HG03575 (cell line): ENCODE results near the gene B3GNT7.

Source experiments
- ATAC-seq: cut with Tn5 transposase; IDR thresholded peaks from one replicate; pipeline ENCODE4 v1.9.1; 2021; ENCODE audit not compliant: unreplicated experiment, insufficient number of reproducible peaks, low FRiP score; ENCODE audit errors: extremely low read depth

B3GNT7 gene

DNA sequence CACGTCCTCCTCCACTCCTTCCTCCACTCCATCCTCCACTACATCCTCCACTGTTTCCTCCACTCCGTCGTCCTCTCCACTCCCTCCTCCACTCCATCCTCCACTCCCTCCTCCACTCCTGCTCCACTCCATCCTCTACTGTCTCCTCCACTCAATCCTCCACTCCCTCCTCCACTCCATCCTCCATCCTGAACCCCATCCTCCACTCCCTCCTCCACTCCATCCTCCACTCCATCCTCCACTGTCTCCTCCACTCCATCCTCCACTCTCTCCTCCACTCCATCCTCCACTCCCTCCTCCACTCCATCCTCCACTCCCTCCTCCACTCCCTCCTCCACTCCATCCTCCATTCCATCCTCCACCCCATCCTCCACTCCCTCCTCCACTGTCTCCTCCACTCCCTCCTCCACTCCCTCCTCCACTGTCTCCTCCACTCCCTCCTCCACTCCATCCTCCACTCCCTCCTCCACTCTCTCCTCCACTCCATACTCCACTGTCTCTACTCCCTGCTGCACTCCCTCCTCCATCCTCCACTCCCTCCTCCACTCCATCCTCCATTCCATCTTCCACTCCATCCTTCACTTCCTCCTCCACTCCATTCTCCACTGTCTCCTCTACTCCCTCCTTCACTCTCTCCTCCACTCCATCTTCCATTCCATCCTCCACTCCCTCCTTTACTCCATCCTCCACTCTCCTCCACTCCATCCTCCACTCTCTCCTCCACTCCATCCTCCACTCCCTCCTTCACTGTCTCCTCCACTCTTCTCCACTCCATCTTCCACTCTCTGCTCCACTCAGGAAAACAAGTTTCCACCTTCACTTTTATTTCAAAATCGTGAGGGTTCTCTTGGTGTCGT, 14.3 kb upstream of the B3GNT7 start:
- ATAC-seq, result no peak

DNA sequence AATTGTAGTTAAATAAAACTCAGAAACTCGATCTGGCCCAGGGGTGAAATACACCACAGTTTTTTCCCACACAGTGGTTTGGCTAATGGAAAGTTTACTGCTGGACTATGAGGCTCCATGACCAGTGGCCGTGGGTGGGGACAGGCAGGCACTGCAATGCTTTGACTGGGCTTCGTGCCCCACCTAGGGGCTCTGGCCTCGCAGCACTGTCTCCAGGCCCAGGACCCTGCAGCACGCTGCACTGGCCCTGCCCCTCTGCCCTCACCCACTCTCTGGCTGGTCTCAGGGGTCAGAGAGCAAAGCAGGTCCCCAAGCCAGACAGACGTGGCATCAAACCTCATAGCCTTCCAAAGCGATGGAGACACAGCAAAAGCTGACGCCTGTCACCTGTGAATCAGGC, 13.4 kb upstream of the B3GNT7 start:
- no peak for ATAC-seq

DNA sequence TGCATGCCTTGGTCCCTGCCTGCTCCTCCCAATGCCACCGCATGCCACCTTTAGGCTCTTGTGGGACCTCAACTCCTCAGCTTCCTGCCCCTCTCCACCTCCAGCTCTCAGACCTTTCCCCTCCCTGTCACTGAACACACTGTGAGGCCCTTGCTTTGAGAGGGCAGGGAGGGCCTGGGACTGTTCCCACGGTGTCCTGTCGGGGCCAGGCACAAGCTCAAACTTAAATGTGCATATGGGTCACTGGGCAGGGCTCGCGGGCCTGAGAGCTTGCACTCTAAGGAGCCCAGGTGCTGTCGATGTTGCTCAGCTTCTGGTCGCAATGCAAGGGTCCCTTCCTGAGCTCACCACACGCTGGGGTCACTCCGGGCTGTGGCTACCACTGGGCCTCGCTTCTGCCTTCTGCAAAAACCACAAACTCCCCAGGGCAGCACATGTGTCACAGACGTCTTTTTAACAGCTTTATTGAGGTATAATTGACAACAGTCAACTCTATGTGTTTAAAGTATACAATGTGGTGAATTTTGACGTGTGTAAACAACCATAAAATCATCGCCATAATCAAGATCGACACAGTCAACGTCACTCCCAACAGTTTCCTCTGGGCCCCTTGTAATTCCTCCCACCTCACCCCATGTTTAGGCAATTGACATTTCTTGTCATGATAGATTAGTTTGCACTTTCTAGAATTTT, 11.9 kb upstream of the B3GNT7 start:
- no peak for ATAC-seq

DNA sequence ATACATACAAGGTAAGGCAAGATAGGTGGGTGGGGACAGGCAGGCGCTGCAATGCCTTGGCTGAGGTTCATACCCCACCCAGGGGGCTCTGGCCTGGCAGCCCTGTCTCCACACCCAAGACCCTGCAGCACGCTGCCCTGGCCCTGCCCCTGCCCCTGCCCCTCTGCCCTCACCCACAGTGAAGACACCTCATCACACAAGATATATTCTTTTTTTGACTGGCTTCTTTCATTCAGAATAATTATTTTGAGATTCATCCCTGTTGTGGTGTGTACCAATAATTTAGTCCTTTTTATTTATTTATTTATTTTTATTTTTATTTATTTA, 11.4 kb upstream of the B3GNT7 start:
- ATAC-seq, result no peak

DNA sequence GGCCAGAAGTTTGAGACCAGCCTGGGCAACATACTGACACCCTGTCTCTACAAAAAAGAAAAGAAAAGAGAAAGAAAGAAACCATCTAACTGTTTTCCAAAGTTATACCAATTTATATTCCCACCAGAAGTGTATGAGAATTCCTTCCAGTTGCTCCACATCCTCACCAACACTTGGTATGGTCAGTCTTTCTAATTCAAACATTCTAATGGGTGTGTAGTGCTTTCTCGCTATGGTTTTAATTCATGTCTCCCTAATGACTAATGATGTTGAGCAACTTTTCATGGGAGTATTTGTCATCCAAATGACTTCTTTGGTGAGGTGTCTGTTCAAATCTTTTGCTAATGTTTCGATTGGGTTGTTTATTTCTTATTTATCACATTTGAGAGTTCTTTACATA, 10.5 kb upstream of the B3GNT7 start:
- ATAC-seq, result no peak

DNA sequence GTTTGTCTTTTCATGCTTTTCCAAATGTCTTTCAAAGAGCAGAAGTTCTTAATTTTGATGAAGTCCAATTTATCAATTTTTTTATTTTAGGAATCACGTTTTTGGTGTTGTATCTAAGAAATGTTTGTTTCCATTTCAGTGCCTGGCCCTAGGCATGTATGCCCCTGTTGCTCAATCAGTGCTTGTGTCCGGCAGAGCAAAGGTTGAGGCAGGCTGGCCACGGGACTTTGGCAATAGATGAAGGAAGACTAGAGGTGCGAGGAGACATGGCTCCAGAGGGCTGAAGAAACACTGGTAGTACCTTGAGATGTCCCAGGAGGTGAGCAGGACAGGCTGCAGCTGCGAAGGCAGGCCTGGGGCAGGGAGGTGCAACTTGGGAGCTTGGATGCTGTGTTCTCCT, 10.1 kb upstream of the B3GNT7 start:
- ATAC-seq, result no peak

DNA sequence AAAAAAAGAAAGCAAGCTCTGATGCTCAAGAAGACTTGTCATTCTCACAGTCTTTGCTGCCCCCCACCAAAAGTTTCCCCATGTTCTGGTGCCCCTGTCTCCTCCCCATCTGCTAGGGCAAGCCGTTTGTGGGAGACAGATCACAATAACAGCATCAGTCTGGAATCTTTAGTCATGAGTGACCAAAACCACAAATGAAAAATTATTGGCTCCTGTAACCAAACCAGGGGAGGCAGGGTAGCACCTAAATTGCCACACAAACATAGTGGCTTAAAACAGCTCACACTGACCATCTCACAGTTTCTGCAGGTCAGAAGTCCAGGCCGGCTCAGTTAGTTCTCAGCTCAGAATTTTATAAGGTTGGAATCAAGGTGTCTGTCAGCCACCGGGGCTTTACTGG, 9.1 kb upstream of the B3GNT7 start:
- no peak for ATAC-seq

DNA sequence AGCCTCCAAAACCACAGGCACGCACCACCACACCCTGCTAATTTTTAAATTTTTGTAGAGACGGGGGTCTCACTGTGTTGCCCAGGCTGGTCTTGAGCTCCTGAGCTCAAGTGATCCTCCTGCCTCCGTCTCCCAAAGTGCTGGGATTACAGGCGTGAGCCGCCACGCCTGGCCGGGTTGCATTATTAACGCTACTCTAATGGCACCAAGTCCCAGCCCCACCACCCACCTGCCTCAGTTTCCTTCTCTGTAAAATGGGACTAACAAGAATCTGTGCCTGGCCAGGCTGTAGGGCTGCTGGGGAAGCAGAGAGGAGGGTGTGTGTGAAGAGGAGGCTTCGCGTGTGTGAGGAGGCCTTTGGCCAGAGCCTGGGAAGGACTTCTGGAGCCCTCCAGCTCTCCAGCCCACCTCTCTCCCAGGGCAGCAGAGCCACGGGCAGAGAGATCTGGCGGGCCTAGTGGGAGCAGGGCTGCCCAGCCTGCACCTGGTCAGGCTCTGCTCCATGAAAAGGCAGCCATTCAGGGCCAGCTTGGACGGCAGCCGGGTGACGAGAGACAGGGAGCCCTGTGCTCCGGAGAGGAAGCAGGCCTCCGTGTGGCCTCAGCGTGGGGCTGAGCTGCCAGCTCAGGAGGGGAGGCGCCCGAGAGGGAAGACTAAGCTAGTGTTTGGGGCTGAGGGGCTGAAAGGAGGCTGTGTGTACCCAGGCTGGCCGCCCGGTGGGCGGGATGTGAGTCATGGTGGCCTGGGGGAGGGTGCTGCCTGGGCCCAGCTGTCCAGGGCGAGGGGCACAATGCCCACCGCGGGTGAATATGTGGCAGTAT, 7.4 kb upstream of the B3GNT7 start:
- ATAC-seq, result no peak

DNA sequence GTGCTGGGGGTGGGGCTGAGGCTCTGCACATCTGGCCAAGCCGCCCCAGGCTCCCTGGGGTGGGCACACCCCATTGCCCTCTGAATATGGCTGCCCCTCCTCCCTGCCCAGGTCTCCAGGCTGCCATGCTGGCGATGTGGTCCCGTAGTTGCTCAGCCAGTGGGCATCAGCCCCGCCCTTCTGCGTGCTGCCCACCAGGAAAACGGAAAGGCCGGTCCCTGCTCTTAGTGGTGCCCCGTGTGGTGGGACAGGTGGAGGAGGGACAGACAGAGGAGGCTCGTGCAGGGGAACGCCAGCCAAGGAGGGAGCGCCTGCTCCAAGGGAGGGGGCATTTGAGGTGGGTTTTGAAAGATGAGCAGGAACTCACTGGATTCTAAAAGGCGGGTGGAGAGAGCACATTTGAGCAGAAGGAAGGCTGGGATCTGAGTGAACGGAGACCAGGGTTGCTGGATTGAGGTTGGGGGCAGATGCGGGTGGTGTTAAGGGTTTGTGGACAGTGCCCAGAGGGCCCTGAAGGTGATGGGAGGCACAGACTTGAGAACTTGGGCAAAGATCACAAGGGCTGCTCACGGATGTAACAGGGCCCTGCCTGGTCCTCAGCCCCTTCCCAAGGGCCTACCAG, 6.7 kb upstream of the B3GNT7 start:
- ATAC-seq, result no peak

DNA sequence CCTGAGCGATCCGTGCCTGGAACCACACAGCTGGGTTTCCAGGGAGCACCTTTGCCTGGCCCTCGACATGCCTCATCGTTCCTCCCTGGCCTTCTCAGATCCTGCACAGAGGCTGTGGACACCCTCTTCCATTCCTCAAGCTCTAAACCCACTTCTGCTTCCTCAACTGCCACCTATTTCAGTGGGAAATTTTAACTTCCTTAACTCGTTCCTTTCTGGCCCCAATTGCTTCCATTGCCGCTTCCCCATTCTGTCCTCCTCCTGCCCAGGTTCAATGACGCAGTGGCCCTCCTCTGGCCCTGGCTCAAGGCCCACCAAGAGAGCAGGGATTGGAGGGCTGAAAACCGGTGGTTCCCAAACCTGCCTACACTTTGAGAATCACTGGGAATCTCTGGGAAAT, 4.8 kb upstream of the B3GNT7 start:
- no peak for ATAC-seq

DNA sequence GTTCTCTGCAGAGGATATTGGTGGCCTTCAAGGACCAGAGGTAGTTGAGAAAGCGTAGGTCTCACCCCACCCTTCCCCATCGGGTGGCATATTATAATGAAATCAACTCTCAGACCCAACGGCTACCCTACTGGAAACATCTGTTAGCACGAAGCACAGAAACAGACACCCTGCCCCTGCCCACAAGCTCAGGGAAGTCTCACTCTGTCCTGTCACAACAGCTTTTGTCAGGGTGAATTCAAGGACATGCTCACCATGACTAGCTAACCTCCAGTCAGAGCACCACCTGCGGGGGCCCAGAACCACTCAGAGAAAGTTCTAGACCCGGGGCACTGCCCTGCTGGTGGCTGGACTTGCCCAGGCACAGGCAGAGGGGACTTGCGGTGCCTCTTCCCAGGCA, 3.5 kb upstream of the B3GNT7 start:
- no peak for ATAC-seq

DNA sequence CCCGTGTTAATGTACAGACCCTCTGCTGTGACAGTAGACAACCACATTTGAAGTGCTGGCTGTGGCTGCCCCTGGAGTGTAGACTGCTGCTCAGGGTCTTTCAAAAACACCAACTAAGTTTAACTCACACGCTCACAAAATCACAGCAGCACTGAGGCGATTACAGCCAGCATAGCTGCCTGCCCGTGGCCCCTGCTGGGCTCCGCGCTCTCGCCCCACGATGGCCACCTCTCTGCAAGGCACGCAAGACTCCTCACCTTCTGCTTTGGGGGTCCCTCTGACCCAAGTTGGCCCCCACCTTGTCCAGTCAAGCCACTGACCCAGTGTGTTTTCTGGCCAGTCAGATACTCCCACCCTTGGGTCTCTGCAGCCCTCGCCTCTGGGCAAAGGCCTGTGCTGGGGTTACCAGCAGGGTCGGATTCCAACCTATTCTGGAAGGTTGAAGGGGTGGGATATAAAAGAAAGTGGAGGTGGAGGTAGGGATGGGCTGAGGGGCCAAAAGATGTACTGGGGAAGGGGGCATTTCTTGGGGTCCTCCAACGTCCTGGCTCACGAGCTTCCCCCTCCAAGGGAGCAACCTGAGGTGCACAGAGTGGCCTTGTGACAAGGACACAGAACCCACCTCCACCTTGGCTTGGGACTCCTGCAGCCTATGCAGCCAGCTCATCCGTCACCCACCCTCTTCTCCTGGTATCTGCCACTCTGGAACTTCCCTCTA, 2.9 kb upstream of the B3GNT7 start:
- ATAC-seq, result no peak

DNA sequence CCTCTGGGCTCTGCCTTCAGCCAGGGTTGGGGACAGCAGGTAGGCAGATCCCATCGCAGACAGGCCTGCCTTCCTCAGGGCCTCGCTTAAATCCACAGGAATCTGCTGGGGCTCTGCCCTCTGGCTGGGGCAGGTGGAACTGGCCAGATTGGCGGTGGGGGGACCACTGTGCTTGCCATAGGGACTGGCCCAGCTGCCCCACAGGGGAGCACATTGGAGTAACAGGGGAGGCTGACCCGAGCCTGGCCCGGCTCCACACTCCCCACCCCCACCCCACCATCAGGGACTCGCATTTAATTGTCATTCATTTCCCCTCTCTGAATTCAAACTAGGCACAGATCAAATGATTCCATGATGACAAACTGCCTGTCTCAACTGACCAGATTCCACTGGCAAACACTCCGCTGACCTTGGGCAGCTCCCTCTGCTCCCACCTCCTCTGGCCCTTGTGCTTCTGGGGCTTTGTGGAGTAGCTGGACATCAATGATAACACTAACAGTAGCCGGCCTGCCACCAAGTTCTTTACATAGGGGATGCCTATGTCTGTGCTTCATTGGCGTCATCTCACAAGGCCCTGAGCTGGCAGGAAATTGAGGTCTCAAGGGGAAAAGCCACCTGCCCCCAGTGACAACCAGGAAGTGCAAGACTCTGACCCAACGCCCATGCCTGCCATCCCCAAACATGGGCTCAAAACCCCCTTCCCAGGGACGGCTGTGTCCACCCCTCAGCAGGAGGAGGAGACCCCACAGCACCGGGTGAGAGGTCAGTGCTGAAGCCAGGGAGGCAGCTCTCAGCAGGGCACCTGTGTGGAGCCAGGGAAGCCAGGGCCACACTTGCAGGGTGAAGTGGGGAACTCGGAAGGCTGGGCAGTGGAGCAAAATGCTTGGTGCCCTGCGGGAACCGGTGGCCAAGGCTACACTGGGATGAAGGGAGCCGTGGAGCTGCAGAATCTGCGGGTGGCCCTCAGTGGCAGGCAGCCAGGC, 2.1 kb upstream of the B3GNT7 start:
- no peak for ATAC-seq

DNA sequence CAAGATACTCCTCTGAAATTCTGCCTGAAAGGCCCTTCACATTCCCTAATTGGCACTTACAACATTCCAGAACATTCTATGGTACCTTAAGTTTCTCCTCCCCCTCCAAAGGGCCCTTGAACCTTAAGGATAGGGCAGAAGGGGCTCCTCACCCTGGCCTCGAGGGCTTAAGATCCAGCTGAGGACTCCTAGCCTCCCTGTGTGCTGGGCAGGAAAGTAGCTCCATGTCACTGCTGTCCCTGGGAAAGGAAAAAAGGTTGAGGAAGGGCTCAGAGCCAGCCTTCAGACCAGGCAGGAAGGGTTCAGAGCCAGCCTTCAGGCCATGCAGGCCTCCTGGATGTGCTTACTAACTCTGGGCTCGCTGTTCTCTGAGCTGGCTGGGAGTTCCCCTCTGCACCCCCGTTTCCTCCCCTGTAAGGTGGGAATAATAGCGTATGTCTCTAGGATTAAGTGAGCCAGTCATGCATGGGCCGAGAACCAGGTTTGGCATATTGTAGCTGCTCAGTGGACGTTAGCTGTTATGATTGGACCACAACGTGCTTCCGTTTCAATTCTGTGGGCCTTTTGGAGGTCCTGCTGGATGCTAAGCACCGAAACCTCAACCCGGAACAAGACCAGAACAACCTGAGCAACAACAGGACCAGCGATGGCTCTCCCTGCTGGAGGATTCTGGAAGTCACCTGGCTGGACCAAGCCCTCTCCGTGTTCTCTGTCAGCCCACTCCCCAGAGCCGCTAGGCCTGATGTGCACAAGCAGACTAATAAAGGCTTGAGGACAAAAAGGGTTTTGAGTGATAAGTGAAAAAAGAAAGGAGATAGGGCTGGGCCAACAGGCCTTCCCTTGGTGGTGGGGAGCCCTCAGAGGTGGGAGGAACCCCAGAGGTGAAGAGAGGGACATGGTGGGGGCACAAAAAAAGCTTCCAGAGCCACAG, 1.0 kb upstream of the B3GNT7 start:
- no peak for ATAC-seq

DNA sequence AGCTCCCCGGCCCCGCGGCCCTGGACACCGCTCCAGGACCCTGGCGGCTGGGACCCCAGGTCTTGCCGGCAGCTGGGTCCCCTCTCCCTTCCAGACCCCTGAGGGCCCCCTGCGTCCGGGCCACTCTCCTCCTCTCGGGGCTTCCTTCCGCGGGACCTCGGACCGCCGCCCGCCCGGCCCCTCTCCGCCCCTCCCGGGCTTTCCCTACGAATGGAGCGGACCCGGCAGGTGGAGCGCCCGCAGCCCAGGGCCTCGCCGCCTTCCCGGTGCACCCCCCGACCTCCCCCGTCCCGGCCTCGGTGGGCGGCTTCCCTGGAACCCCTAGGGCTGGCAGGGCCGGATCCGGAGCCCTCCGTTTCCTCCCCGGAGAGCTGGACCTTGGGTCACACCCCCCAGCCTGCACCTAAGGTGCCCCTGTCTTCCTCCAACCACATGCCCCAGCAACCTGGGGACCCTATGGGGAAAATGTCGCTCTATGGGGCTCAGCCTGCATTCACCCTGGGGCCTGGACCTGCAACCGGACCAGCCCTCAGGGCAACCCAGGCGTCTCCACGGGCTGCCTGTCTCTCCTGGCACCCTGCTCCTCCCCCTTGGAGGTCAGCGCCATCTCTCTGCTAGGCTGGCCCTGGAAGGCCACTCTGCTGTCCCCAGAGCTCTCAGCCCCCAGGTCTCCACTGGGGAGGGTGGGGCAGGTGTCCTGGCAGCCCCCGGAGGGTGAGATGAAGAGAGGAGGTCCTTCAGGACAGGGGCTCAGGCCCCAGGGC, 730 bp downstream of the B3GNT7 start:
- no peak for ATAC-seq
